ENCODE results near the gene JUND.

The JUND gene

DNA sequence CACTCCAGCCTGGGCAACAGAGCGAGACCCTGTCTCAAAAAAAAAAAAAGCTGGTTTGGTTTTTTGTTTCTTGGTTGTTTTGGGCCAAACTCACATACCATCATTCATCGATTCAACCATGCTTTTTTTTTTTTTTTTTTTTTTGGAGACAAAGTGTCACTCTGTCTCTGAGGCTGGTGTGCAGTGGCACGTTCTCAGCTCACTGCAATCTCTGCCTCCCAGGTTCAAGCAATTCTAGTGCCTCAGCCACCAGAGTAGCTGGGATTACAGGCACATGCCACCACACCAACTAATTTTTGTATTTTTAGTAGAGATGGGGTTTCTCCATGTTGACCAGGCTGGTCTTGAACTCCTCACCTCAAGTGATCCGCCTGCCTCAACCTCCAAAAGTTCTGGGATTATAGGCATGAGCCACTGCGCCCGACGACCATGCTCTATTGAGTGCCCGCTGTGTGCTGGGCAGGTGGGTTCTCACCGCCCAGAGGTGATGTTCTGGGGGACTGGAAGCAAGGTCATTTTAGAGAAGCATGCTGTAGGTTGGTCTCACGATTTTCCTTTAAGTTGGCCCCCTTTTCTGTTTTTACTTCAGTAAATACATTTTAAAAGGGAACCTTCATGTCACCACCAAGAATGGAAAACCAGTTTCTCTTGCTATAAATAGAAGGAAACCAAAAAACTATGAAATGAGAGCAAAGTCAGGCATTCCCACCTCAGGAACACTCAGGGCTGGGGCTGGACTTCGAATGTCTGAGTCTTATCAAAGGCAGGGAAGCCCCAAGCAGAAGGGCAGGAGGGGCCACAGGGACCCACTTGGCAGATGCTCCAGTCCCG lies 8.3 kb upstream of the JUND start:
- DNase-seq (ENCODE audit: low spot score), result no peak

GRCh38 chr19:18287836-18288772 lies 6.7 kb upstream of the JUND start:
- DNase-seq (ENCODE audit: low spot score), result no peak

GRCh38 chr19:18286973-18287635 lies 5.7 kb upstream of the JUND start:
- no peak for DNase-seq (ENCODE audit: low spot score)

GRCh38 chr19:18284712-18285360 lies 3.4 kb upstream of the JUND start:
- DNase-seq (ENCODE audit: low spot score), result no peak

DNA sequence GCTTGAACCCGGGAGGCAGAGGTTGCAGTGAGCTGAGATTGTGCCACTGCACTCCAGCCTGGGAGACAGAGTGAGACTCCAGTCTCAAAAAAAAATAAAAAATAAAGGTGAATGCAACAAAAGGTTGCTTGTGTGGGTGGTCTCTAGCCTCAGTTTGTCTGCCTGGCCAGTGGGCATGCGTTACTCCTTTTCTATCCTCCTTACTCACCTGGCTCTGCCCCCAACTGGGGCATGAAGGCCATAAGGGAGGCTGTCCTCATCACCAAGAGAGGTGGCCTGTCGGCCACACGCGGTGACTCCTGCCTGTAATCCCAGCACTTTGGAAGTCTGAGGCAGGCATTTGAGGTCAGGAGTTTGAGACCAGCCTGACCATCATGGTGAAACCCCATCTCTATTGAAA lies 1.9 kb upstream of the JUND start:
- no peak for DNase-seq (ENCODE audit: low spot score)

- DNase-seq (ENCODE audit: low spot score), result no peak
These were observed 1.3 kb upstream of the JUND start for GRCh38 chr19:18282788-18283141.

DNA sequence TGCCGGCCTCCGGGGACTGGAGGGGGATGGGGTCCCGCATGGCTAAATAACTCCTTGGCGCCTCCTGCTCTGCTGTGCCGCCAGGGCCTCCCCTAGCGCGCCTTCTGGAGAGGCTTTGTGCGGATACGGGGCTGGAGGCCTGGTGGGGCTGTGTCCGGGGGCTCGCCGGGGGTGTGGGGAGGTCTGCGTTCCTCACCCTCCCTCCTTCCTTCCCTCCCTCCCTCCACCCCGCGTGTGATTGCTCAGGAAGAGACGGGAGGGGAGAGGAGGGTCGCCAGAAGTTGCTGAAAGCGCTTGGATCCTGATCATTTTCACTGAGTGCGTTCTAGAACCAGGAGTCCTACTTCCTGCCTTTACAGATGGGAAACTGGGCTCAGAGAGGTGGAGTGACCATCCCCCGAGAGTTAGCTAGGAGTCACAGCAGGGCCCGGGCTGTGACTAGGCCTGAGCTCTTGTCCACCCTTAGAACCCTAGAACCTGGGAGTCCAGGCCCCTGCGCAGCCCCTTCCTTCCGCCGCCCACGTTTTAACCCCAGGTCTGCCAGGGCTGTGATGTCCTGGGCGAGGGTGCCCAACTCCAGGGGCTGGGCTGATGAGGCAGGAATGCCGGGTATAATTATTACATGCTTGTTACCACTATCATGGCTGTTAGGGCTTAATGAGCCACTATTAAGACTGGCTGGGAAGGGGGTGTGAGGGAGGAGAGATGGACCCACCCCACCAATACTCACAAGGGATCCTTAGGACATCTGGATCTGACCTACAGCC lies 782 bp upstream of the JUND start:
- no peak for DNase-seq (ENCODE audit: low spot score)

DNA sequence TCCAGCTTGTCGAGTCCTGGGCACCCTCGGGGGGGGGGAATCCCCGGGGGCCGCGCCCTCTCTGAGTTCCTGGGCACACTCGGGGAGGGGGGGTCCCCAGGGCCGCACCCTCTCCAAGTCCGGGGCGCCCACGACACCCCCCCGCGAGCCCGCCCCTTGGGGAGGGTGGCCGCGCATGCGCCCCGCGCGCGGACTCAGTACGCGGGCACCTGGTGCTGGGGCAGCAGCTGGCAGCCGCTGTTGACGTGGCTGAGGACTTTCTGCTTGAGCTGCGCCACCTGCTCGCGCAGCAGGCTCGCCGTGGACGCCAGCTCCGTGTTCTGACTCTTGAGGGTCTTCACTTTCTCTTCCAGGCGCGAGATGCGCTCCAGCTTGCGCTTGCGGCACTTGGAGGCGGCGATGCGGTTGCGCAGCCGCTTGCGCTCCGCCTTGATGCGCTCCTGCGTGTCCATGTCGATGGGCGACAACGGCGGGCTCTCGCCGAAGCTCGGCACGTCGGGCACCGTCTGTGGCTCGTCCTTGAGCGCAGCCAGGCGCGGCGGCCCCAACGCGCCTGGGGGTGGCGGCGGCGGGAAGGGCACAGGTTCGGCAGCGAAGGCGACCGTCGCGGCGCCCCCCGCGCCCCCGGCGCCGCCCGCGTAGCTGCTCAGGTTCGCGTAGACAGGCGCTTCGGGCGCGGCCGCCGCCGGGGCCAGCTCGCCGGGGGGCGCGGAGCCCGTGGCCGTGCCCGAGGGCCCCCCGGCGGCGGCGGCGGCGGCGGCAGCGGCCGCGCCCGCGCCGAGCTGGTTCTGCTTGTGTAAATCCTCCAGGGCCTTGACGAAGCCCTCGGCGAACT lies 958 bp downstream of the JUND start:
- DNase-seq (ENCODE audit: low spot score), result peak; percentile 87

GRCh38 chr19:18279516-18280246 lies 1.7 kb downstream of the JUND start:
- peak; percentile 96 for DNase-seq (ENCODE audit: low spot score)

- DNase-seq (ENCODE audit: low spot score), result no peak
These were observed 2.2 kb downstream of the JUND start for GRCh38 chr19:18279266-18279515.

- DNase-seq (ENCODE audit: low spot score), result no peak
These were observed 2.7 kb downstream of the JUND start for GRCh38 chr19:18278521-18279265.

DNA sequence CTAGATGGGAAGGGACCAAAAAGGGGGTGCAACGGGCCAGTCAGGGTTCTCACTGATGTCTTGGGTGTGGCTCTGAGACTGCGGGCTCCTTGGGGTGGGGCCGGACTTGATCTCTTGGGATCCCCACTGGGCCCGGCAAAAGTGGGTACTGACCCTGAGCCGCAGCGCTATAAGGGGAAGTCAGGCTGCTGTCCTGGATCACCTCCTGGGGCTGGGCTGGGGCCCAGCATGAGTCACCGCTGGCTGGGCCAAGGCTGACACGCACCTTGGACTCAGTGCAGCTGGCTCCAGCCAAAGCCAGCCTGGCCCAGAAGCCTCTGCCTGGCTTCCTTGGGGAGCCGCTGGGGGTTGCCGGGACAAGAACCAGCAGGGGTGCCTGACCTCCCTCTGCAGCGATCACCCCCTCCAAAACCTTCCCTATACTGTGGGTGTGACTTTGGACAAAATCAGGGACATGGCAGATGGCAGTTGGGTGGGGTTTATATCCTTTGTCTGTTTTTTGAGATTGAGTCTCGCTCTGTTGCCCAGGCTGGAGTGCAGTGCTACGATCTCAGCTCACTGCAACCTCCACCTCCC lies 6.6 kb downstream of the JUND start:
- DNase-seq (ENCODE audit: low spot score), result peak; percentile 93

GRCh38 chr19:18274219-18274780 lies 7.1 kb downstream of the JUND start, which contains the start of gene IQCN:
Gene IQCN (minus strand): TSS chr19:18274452. CDS start chr19:18269478, 4,974 bp downstream.
- DNase-seq (ENCODE audit: low spot score), result no peak

DNA sequence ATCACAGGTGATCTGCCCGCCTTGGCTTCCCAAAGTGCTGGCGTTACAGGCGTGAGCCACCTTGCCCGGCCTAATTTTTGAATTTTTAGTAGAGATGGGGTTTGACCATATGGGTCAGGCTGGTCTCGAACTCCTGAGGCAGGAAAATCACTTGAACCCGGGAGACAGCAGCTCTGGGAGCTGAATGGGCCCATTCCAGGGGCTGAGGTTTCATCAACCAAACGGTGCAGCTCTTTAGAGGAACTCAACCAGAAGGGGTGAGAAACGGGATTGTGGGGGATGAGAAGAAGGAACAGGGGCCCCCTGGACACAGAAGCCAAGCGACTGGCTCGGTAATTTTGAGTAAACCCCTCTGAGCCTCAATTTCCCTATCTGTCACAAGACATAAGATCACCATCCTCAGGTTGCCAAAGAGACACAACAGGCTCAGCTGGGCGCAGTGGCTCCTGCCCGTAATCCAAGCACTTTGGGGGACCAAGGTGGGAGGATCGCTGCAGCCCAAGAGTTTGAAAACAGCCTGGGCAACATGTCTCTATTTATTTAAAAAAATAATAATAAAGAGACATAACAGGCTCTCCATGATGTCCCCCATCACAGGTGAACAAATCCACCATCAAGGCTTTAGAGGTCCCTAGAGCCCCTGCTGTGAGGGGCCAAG lies 7.7 kb downstream of the JUND start:
- DNase-seq (ENCODE audit: low spot score), result no peak

DNA sequence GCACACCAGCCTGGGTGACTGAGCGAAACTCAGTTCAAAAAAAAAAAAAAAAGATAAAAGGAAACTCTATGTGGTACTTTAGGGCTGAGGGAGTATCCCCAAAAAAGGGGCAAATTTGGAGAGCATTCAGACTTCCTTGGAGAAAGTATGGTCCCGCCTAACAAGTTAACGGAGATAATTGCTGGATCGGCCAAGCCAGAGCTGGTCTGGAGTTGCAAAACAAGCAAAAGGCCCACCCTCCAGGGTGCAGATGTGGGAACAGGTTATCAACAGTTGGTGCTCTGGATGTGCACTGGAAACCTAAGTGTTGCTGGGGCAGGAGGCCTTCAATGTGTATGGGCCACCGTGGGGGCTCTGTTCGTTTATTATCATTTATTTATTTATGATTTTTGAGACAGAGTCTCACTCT lies 10.0 kb downstream of the JUND start:
- no peak for DNase-seq (ENCODE audit: low spot score)

- DNase-seq (ENCODE audit: low spot score), result no peak
These were observed 11.1 kb downstream of the JUND start for GRCh38 chr19:18270326-18270725.

DNA sequence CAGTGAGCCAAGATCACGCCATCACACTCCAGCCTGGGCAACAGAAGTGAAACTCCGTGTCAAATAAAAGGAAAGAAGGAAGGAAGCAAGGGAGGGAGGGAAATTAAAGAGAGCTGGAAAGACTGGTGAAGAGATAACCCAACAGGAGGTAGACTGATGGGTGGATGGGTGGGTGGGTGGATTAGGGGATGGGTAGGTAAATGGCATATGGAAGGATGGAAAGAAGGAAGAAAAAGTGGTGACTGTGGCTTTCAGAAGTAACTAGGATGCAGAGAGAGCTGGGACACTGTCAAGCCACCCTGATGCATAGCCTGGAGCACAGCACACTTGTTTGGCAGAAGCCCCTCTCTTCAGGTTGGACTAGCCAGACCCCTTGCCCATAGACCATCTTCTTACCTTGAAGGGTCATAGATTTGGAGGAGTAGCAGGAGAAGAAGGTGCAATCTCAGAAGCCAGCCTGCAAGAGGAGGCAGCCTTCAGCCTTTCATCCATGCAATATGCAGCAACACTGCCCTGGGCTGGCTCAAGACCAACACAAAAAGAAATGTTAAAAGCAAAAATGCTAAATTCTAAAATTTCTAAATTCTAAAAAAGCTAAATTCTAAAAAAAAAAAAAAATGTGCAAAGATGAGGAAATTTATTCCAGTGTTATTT lies 12.2 kb downstream of the JUND start:
- DNase-seq (ENCODE audit: low spot score), result no peak
